GM21786 (cell line): ENCODE data around the gene UGT2A1.
"Not testable (repeated sequence)": the region's sequence is repeated elsewhere in the genome, so short reads cannot be mapped to it uniquely, and the experiment has no call there.

Experiments
- ATAC-seq: cut with Tn5 transposase; IDR thresholded peaks from one replicate; pipeline ENCODE4 v1.9.1; 2021; ENCODE audit not compliant: unreplicated experiment

UGT2A1 gene

DNA sequence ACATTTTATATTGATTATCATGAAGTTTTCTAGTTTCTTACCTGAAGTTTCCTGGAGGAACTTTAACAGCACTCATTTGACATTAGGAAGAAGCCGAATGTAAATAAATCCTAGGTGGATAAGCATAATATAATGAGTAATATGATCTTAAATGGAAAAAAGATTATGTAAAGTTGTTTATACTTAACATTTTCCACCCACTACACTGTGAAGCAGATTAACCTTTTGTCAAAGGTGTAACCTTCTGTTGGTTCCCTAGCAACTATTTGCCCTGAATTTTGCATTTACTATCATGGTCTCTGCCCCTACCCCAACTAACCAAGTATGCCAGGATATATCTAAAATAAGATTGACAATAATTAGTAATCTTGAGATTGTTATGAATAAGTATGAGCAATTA, at the start of gene UGT2A1:
UGT2A1 (minus strand) TSS at position 101 of the 400 bp plus-strand sequence. CDS start 5,603 bp downstream, outside the sequence.
- ATAC-seq: no peak

DNA sequence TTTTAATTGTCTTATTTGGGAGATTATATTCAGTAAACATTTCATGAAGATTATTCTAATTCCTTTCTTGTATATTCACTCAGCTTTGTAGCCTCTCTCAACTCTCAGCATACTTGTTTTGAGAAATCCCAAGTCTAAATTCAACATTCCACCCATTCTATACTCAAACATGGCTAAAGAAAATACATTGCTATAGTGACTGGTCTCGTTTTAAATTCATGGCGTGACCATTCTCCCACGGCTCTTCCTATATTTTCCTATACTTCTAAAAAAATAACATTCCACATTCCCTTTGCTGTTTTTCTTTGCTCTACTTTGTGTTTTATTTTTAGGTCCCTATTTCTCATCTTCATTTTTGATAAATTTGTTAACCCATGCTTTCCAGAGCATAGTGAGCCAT, 49.2 kb upstream of the UGT2A1 start:
- no peak for ATAC-seq

DNA sequence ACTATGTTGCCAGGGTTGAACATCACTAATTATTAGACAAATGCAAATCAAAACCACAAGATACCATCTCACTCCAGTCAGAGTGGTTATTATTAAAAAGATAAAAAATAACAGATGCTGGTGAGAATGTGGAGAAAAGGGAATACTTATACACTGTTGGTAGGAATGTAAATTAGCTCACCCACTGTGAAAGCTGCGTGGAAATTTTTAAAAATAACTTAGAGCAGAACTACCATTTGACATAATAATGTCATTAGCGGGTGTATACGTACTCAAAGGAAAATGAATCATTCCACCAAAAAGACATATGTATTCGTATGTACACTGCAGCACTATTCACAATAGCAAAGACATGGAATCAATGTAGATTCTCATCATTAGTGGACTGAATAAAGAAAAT, 48.6 kb upstream of the UGT2A1 start:
- no peak for ATAC-seq

DNA sequence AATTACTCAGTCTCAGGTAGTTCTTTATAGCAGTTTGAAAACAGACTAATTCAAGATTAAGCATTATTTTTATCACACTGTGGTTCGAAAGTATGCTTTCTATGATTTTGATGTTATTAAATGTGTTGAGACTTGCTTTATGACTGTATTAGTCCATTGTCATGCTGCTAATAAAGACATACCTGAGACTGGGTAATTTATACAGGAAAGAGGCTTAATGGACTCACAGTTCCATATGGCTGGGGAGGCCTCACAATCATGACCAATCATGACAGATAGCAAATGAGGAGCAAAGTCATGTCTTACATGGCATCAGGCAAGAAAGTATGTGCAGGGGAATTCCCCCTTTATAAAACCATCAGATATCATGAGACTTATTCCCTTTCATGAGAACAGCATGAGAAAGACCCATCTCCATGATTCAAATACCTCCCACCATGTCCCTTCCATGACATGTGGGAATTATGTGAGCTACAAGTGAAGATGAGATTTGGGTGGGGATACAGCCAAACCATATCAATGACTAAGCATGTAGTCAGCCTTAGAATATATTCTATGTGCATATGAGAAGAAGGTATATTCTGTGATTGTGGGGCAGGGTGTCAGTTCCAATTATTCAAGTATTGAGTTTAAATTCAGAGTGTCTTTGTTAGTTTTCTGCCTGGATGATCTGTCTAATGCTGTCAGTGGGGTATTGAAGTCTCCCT, 44.6 kb upstream of the UGT2A1 start:
- no peak for ATAC-seq

DNA sequence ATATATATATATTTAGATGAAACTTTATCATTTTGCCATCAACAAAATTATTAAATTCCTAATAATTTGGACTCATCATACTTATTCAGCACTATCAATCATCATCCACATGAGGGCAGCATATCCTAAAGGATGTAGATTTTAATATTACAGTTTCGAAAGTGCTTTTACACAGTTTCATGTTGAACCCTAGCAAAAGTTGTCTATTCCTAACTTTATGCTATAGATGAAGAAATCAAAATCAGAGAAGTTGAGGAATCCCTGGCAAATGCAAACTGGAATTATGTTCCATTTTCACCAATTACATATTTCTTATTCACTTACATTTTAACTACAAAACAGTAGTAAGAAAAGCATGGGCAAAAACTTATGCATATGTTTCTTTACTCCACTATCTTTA, 36.6 kb upstream of the UGT2A1 start:
- peak; percentile 69 for ATAC-seq

DNA sequence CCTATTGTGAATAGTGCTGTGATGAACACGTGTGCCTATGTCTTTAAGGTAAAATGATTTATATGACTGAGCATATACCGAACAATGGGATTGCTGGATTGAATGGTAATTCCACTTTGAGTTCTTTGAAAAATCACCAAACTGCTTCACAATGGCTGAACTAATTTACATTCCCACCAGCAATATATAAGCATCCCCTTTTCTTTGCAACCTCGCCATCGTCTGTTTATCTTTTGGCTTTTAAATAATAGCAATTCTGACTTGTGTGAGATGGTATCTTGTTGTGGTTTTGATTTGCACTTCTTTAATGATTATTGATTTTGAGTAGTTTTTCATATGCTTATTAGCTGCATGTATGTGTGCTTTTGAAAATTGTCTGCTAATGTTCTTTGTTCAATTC, 31.8 kb upstream of the UGT2A1 start:
- ATAC-seq: no peak

DNA sequence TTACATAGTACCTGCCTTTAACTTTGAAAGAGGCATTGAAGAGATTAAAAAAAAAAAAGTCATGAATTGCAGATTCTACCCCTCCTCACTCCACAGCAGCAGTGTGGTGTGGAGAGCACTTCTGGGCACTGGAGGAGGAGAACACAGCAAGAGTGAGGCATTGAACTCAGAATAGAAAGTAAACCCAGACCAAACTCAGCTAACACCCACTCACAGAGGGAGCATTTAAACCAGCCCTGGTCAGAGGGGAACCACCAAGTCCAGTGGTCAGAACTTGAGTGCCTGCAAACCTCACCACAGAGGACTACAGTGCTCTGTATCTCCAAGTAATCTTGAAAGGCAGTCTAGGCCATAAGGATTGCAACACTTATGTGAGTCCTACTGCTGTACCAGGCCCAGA, 15.6 kb upstream of the UGT2A1 start:
- ATAC-seq: no peak

DNA sequence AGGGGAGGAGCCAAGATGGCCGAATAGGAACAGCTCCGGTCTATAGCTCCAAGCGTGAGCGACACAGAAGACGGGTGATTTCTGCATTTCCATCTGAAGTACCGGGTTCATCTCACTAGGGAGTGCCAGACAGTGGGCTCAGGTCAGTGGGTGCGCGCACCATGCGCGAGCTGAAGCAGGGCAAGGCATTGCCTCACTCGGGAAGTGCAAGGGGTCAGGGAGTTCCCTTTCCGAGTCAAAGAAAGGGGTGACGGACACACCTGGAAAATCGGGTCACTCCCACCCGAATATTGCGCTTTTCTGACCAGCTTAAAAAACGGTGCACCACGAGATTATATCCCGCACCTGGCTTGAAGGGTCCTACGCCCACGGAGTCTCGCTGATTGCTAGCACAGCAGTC, 11.0 kb upstream of the UGT2A1 start:
- ATAC-seq: not testable (repeated sequence)

DNA sequence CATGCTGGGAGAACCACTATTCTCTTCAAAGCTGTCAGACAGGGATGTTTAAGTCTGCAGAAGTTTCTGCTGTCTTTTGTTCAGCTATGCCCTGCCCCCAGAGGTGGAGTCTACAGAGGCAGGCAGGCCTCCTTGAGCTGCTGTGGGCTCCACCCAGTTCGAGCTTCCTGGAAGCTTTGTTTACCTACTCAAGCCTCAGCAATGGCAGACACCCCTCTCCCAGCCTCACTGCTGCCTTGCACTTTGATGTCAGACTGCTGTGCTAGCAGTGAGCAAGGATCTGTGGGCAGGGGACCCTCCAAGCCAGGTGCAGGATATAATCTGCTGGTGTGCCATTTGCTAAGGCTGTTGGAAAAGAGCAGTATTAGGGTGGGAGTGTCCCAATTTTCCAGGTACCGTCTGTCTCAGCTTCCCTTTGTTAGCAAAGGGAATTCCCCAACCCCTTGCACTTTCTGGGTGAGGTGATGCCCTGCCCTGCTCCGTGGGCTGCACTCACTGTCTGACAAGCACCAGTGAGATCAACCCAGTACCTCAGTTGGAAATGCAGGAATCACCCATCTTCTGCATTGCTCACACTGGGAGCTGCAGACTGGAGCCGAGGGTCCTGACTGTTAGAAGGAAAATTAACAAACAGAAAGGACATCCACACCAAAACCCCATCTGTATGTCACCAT, 8.2 kb upstream of the UGT2A1 start:
- not testable (repeated sequence) for ATAC-seq

DNA sequence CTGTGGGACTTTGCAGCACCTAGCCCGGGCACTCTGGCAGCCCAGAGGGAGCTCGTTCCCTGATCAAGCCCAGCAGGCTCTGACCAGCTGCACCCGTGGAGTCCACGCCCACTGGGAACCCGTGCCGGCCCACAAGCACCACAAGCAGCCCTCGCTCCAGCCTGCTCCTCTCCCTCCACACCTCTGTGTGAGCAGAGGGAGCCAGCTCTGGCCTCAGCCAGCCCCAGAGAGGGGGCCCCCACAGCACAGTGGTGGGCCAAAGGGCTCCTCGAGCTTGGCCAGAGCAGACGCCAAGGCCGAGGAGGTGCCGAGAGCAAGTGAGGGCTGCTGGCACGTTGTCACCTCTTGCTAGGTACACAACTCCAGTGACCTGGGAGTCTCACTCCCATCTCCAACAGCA, 5.1 kb upstream of the UGT2A1 start:
- no peak for ATAC-seq

DNA sequence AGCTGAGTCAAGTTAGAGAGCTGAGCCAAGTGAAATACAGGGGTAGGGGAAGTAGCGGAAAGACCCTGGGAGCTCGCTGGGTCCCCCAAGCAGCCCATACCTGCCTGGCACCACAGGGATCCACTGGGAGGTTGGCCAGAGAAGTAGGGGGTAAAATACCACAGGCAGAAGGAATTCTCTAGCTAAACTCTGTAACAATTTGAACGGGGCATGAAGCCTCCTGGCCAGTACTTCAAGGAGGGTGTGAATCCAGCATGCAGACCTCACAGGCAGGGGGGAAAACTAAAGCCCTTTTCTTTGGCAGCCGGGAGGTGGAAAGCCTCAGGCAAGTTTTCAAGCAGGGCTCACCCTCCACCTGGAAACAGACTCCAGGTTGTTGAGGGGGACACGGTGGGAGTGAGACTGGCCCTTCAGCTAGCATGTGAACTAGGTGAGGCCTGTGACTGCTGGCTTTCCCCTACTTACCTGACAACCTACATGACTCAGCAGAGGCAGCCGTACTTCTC, 3.7 kb upstream of the UGT2A1 start:
- no peak for ATAC-seq

DNA sequence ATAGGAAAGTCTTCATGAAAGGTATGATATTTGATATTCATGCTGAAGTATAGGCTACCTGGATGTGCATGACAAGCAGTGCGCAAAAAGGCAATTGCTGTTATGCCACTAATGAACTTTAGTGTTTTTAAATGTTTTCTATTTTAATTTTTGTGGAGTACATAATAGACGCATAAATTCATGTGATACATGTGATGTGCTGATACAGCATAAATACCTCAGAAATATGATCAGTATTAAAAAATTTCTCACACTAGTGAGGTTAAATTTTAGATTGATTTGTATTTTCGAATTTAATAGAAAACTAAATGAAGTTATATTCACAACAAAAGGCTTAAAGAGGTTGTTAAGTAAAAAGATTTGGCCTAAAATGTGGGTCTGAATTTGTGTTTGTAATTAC, 2.2 kb downstream of the UGT2A1 start:
- ATAC-seq: no peak

DNA sequence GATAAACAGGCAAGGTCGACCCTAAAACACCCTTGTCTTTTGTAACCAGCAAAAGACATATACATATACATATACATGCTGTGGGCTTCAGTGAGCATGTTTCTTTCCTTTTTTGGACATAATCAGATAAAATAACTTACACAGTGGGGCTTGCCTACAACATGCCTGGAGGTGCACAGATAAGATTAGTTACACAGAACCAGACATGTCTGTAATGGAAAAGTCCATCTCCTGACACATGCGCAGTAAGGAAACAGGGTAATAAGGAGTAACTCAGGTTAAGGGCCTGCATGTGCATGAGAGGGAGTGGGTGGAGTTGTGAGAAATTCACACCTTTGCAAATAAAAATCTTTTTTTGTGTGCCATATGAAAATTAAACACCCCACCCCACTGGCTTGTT, 3.4 kb downstream of the UGT2A1 start:
- ATAC-seq: no peak

DNA sequence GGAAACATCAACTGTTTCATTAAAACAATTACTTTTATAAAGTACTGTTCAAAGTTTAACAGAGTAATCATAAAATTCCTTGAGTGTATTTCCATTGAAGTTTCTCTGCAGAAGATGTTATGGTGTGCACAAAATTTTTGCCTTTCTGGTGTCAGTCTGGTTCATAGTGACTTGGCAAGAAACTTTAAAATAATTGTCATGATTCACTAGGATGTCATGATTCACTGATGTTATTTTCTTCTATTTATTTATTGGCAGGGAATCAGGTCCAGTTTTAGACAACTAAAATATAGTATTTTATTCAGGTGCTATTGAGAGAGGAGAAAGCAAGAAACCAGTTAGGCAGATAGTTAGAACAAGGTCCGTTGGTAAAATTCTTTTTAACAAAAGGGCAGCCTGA, 3.8 kb downstream of the UGT2A1 start:
- ATAC-seq: no peak

DNA sequence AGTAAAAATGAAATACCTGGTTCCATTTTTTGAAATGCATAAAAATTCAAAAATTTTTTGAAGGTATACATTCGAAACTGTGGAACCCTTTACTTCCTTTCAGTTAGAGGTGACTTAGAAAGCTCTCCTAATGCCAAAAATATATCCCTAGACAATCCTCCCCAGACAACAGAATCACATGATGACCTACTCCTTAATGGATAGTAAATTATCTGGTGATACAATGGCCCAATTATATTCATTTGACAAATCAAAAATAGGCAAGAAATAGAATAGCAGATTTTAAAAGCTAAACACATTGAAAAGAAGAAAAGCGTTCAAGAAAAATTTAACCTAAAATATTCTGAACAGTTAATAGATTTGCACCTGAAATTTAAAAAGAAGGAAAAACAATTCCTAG, 10.1 kb downstream of the UGT2A1 start:
- no peak for ATAC-seq

DNA sequence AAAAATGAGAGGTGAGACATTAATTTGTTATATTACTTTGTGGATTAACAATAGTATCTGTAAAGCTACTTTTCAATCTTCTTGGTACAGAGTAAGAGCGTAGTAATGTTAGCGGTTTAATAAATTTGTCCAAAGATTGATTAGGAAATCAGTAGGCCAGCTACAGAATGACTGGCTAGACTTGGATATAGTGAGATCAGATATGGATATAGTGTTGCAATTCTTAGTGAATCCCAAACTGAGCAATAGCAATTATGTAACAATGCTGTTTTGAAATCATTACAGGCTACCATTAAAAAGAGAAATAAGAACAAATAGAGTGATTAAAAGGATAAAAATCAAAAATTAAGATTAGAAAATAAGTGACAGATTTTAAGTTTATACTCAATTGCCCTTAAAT, 12.8 kb downstream of the UGT2A1 start:
- ATAC-seq: no peak

DNA sequence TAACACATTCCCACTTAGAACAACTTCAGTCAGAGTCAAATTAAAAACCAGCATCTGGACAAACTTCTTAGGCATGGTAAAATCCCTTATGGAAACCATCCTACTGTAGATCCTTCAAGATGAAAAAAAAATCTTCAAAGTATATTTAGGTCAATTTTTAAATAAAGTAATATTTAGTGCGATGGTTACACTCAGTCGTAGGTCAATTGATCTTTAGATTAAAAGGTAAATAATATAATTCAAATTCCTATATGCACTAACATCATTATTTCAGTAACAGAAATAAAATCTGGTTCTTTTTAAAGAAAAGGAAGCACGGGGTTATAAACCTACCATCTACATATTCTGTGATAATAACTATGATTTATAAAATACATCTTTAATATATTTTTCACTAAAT, 13.5 kb downstream of the UGT2A1 start, which contains the start of gene UGT2A2:
UGT2A2 (minus strand) TSS at position 101 of the 400 bp plus-strand sequence; CDS start at position 99, 2 bp downstream.
- no peak for ATAC-seq

DNA sequence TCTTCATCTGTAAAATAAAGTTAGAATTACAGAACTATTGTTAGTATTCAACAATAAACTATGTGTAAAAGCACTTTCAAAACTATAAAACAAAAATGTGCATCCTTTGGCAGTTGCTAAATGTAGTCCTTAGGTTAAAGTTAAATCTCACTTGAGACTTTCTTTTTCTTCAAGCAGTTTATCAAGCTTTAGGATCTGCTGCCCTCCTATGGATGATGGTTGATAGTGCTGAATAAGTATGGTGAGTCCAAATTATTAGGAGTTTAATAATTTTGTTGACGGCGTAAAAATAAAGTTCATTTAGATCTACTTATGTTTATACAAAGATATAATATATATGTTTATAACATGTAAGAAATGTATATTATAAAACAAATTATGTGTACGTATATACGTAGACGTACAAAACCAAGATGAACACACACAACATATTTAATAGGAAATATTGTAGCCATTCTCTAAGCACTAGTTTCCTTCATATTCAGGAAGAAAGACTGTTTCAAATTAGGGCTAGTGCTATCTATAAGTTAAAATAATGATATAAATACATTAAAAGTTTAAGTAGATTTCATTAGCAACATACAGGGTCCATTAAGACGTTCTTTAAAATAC, 35.9 kb downstream of the UGT2A1 start:
- no peak for ATAC-seq

DNA sequence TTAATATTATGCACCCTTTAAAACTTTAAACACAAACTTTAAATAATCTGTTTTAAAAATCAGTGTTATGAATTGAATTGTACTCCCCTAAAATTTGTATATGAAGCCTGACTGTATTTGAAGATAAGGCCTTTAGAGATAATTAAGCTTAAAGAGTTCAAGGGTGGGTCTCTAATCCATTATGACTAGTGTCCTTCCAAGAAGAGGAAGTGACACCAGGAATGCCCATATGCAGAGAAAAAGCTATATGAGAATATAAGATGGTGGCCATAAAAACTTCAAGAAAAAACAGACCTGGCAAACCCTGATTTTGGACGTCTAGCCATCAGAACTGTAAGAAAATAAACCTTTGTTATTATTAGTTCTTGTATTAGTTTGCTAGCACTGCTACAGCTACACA, 42.6 kb downstream of the UGT2A1 start:
- no peak for ATAC-seq

DNA sequence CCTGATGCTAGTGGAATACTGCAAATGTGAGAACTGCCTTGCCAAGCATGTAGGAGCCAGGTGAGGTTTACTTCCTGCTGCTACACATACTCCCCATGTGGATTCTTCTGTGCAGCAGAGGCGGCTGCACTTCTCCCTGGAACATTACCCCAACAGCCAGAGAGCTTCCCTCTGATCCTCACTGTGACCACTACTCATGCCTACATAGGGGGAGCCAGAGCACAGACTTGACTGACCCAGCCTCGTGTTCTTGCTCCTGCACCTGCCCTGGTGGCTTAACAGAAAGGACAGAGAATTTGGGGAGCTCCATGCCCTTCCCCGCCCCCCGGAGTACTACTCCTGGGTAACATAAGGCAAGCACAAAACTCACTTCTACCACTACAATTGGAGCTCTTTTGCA, 52.0 kb downstream of the UGT2A1 start:
- no peak for ATAC-seq

DNA sequence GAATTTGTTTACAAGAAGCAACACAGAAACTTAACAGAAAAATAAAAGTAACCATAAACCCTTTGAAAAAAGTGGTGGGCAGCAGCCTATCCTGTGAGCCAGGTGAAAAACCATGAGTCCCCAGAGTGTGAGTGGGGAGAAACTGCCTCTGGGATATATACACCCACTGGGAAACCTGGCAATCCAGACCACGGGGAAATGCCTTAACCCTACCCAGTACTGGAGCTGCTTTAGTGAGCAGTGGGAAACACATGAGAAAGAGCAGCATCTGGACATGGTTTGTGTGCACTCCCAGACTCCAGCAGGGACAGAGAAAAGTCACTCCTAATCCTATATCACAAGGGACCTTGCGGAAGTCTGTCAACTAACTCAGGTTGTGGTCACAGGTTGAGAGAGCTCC, 53.0 kb downstream of the UGT2A1 start:
- ATAC-seq: no peak

DNA sequence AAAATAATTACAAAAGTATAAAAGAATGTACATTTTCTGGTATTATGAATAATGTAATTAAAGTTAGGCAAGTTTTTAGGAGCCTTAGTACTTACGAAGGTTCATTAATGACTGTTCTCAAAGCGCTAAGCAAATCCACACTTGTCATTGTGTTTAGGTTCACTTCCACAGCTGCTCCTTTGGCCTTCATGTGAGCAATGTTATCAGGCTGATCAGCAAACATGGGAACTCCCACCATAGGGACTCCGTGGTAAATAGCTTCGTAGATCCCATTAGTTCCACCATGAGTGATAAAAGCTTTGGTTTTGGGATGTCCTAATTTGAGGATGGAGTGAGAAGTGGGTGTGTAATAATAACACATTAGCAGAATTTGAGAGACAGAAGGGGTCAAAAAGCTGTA, 58.7 kb downstream of the UGT2A1 start:
- no peak for ATAC-seq
